Measurements from ENCODE around the gene HBS1L.

HBS1L gene

GRCh38 chr6:135088281-135088680 lies 33.7 kb upstream of the HBS1L start:
- Histone ChIP-seq H3K4me1 (ENCODE audit: insufficient read depth, low read length) (no peaks in the 10 kb centered on the region), H3K9me3 (ENCODE audit: low read length) (no peaks in the 10 kb centered on the region), H3K4me3 (ENCODE audit: low read length) (no peak overlapping the region), H3K36me3 (ENCODE audit: insufficient read depth, low read length) (no peaks in the 10 kb centered on the region), H3K27me3 (ENCODE audit: insufficient read depth, low read length) (no peaks in the 10 kb centered on the region), H2AFZ (ENCODE audit: low read depth, low read length) (no peak overlapping the region)

- H3K4me3 ChIP-seq (ENCODE audit: low read length), result no peak overlapping the region
- no peaks in the 10 kb centered on the region for H3K27me3 ChIP-seq (ENCODE audit: insufficient read depth, low read length)
- no peaks in the 10 kb centered on the region for H3K4me1 ChIP-seq (ENCODE audit: insufficient read depth, low read length)
- no peaks in the 10 kb centered on the region for H3K36me3 ChIP-seq (ENCODE audit: insufficient read depth, low read length)
- no peaks in the 10 kb centered on the region for H3K9me3 ChIP-seq (ENCODE audit: low read length)
- no peak overlapping the region for H2AFZ ChIP-seq (ENCODE audit: low read depth, low read length)
These were observed 33.2 kb upstream of the HBS1L start for GRCh38 chr6:135087803-135088202.

- Histone ChIP-seq H3K4me3 (ENCODE audit: low read length) (no peak overlapping the region), H3K36me3 (ENCODE audit: insufficient read depth, low read length) (no peaks in the 10 kb centered on the region), H3K4me1 (ENCODE audit: insufficient read depth, low read length) (no peaks in the 10 kb centered on the region), H3K27me3 (ENCODE audit: insufficient read depth, low read length) (no peaks in the 10 kb centered on the region), H2AFZ (ENCODE audit: low read depth, low read length) (no peak overlapping the region), H3K9me3 (ENCODE audit: low read length) (no peaks in the 10 kb centered on the region)
These were observed 32.8 kb upstream of the HBS1L start for GRCh38 chr6:135087403-135087802.

GRCh38 chr6:135086414-135086764 lies 31.8 kb upstream of the HBS1L start:
- H3K27me3 ChIP-seq (ENCODE audit: insufficient read depth, low read length), result no peaks in the 10 kb centered on the region
- H3K36me3 ChIP-seq (ENCODE audit: insufficient read depth, low read length), result no peaks in the 10 kb centered on the region
- no peak overlapping the region for H3K4me3 ChIP-seq (ENCODE audit: low read length)
- no peaks in the 10 kb centered on the region for H3K4me1 ChIP-seq (ENCODE audit: insufficient read depth, low read length)
- H3K9me3 ChIP-seq (ENCODE audit: low read length), result no peaks in the 10 kb centered on the region
- H2AFZ ChIP-seq (ENCODE audit: low read depth, low read length), result no peak overlapping the region

DNA sequence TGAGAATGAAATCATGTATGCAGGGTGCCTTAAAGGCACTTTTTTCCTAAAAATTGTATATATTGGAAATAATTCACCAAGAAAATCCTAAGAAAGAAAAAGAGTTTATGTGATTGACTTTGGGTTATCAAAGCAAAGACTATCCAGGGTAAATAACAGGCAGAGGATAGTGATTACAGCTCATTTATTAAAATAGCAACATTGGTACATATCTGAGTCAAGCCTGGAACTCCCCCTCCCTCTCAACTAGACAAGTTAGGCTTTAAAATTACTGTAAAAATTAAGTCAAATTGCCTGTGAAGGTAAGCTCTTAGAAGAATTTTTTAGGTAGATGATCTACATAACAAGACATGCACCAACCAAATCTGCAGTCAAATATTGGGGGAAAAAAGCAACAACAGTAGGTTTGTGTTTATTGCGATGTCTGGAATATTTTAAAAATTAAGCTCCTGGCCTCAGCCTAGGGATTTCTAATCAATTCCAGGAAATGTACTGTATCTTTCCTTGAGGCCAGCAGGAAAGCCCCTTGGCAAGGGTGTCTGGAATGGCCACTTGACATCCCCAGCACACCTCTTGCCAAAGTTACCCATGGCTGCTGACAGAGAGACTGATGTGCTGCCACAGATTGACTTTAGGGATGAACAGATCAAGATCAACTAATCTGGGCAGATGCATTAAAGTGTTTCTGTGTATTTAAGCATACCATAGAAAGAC lies 31.2 kb upstream of the HBS1L start:
- H3K4me1 ChIP-seq (ENCODE audit: insufficient read depth, low read length), result no peaks in the 10 kb centered on the region

DNA sequence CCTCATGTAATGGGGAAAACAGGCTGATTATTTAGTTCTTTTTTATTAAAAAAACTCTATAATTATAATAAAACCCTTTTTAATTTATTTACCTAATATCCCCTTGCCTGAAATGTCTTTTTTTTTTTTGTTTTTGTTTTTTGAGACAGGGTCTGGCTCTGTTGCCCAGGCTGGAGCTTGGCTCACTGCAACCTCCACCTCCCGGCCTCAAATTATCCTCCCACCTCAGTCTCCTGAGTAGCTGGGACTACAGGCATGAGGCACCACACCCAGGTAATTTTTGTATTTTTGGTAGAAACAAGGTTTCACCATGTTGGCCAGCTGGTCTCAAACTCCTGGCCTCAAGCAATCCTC lies 30.3 kb upstream of the HBS1L start:
- H3K4me1 ChIP-seq (ENCODE audit: insufficient read depth, low read length), result no peaks in the 10 kb centered on the region
- no peaks in the 10 kb centered on the region for H3K27me3 ChIP-seq (ENCODE audit: insufficient read depth, low read length)
- H3K9me3 ChIP-seq (ENCODE audit: low read length), result no peaks in the 10 kb centered on the region
- no peaks in the 10 kb centered on the region for H3K36me3 ChIP-seq (ENCODE audit: insufficient read depth, low read length)
- H2AFZ ChIP-seq (ENCODE audit: low read depth, low read length), result no peak overlapping the region
- no peak overlapping the region for H3K4me3 ChIP-seq (ENCODE audit: low read length)

More for the DNA sequence above, 31.2 kb upstream of the HBS1L start:
- Histone ChIP-seq H3K4me3 (ENCODE audit: low read length) (no peak overlapping the region), H3K9me3 (ENCODE audit: low read length) (no peaks in the 10 kb centered on the region), H2AFZ (ENCODE audit: low read depth, low read length) (no peak overlapping the region), H3K27me3 (ENCODE audit: insufficient read depth, low read length) (no peaks in the 10 kb centered on the region), H3K36me3 (ENCODE audit: insufficient read depth, low read length) (no peaks in the 10 kb centered on the region)

- Histone ChIP-seq H2AFZ (ENCODE audit: low read depth, low read length) (no peak overlapping the region), H3K9me3 (ENCODE audit: low read length) (no peaks in the 10 kb centered on the region), H3K4me1 (ENCODE audit: insufficient read depth, low read length) (no peaks in the 10 kb centered on the region), H3K27me3 (ENCODE audit: insufficient read depth, low read length) (no peaks in the 10 kb centered on the region), H3K4me3 (ENCODE audit: low read length) (no peak overlapping the region), H3K36me3 (ENCODE audit: insufficient read depth, low read length) (no peaks in the 10 kb centered on the region)
These were observed 29.6 kb upstream of the HBS1L start for GRCh38 chr6:135084001-135084915.

DNA sequence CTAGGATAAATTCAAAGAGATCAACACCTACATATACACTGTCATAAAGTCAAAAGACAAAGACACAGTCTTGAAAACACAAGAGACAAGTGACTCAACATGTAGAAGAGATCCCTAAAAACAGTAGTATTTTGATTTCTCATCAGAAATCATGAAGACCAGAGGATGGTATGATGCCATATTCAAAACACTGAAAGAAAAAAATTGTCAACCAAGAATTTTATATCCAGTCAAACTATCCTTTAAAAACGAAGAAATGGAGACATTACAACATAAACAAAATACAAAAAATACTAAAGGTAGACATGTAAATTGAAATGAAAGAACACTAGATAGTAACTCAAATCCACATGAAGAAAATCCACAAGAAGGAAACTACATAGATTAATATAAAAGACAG lies 27.3 kb upstream of the HBS1L start:
- Histone ChIP-seq H3K27me3 (ENCODE audit: insufficient read depth, low read length) (no peaks in the 10 kb centered on the region), H3K4me3 (ENCODE audit: low read length) (no peak overlapping the region), H3K36me3 (ENCODE audit: insufficient read depth, low read length) (no peaks in the 10 kb centered on the region), H3K4me1 (ENCODE audit: insufficient read depth, low read length) (no peaks in the 10 kb centered on the region), H3K9me3 (ENCODE audit: low read length) (no peaks in the 10 kb centered on the region), H2AFZ (ENCODE audit: low read depth, low read length) (no peak overlapping the region)

DNA sequence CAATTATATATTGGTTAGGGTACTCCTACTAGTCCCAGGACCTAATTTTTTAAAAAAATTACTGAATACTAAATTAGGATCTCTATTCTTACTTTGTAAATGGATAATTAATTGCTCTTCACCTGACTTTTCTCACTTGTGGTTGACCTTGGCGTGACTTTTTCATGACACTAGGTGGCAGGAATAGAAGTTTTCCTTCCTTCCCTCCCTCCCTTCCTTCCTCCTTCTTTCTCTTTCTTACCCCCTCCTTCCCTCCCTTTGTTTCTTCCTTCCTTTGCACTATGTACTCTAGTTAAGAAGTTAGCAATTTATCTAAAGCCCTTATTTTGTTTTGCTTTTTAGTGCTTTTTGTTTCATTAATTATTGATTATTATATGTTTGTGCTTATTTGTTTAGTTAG lies 20.4 kb upstream of the HBS1L start:
- Histone ChIP-seq H3K4me3 (ENCODE audit: low read length) (no peak overlapping the region), H3K36me3 (ENCODE audit: insufficient read depth, low read length) (no peaks in the 10 kb centered on the region), H3K27me3 (ENCODE audit: insufficient read depth, low read length) (no peaks in the 10 kb centered on the region), H2AFZ (ENCODE audit: low read depth, low read length) (no peak overlapping the region), H3K4me1 (ENCODE audit: insufficient read depth, low read length) (no peaks in the 10 kb centered on the region), H3K9me3 (ENCODE audit: low read length) (no peaks in the 10 kb centered on the region)

- Histone ChIP-seq H3K4me3 (ENCODE audit: low read length) (no peak overlapping the region), H3K27me3 (ENCODE audit: insufficient read depth, low read length) (no peaks in the 10 kb centered on the region), H3K9me3 (ENCODE audit: low read length) (no peaks in the 10 kb centered on the region), H3K4me1 (ENCODE audit: insufficient read depth, low read length) (no peaks in the 10 kb centered on the region), H2AFZ (ENCODE audit: low read depth, low read length) (no peak overlapping the region), H3K36me3 (ENCODE audit: insufficient read depth, low read length) (no peaks in the 10 kb centered on the region)
These were observed 19.3 kb upstream of the HBS1L start for GRCh38 chr6:135073756-135074393.

DNA sequence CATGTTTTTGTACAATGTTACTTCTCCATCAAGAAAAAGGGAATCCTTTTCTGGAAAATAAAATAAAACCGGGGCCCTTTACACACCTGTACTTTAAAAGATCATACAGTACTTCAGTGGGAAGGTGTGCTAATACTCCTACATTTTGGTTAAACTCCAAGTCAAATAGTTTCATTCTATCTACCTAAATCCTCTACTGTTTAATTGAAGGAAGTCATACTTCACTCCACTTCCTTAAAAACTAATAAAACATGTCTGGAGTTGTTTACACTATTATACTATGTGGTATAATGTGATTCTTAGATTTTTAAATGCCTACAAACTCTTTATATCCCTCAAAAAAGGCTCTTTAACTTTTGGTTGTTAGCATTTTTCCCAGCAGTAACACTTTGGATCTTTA lies 18.6 kb upstream of the HBS1L start:
- Histone ChIP-seq H3K27me3 (ENCODE audit: insufficient read depth, low read length) (no peaks in the 10 kb centered on the region), H2AFZ (ENCODE audit: low read depth, low read length) (no peak overlapping the region), H3K4me1 (ENCODE audit: insufficient read depth, low read length) (no peaks in the 10 kb centered on the region), H3K36me3 (ENCODE audit: insufficient read depth, low read length) (no peaks in the 10 kb centered on the region), H3K4me3 (ENCODE audit: low read length) (no peak overlapping the region), H3K9me3 (ENCODE audit: low read length) (no peaks in the 10 kb centered on the region)

DNA sequence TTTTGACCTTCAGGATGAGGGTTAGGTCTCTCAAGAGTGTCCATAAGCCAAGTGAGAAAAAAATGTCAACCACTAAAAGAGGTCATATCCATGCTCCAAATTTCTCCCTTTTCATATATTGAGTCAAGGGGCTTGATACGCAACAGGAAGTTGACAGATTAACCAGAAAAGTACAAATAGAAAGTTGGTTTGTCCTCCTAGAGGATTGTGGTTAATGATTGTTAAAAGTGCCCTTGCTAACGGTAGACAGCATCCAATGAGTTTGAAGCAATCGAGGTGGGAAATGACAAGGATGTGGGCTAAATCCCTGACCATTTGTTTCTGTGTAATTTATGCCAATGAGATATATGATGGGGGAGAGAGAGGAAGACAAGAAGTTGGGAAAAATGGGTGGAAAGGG lies 18.1 kb upstream of the HBS1L start:
- Histone ChIP-seq H3K9me3 (ENCODE audit: low read length) (no peaks in the 10 kb centered on the region), H3K4me1 (ENCODE audit: insufficient read depth, low read length) (no peaks in the 10 kb centered on the region), H3K36me3 (ENCODE audit: insufficient read depth, low read length) (no peaks in the 10 kb centered on the region), H3K27me3 (ENCODE audit: insufficient read depth, low read length) (no peaks in the 10 kb centered on the region), H3K4me3 (ENCODE audit: low read length) (no peak overlapping the region), H2AFZ (ENCODE audit: low read depth, low read length) (no peak overlapping the region)

DNA sequence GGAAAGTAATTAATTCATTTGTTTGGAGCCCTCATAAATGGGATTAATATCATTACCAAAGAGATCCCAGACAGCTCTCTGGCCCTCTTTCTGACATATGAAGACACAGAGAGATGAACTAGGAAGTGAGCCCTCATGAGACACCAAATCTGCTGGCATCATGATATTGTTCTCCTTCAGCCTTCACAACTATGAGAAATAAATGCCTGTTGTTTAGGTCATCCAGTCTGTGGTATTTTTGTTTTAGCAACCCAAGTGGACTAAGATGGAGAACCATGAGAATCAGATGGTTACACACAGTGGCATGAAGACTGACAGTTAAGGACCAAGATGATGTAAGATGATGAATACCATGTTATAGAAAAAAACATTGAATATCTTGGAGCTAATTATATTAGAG lies 16.9 kb upstream of the HBS1L start:
- H3K36me3 ChIP-seq (ENCODE audit: insufficient read depth, low read length), result no peaks in the 10 kb centered on the region
- H2AFZ ChIP-seq (ENCODE audit: low read depth, low read length), result no peak overlapping the region
- no peaks in the 10 kb centered on the region for H3K9me3 ChIP-seq (ENCODE audit: low read length)
- no peaks in the 10 kb centered on the region for H3K27me3 ChIP-seq (ENCODE audit: insufficient read depth, low read length)
- H3K4me3 ChIP-seq (ENCODE audit: low read length), result no peak overlapping the region
- H3K4me1 ChIP-seq (ENCODE audit: insufficient read depth, low read length), result no peaks in the 10 kb centered on the region

Measured in neuron (in vitro differentiated cells).